H9 (cell line): ENCODE data around the gene DAB1. TPM values are rescaled to one million over a fixed set of nuclear protein-coding genes. Genes with fewer than 3 reads are reported as not detected.

Experiments used
- DNase-seq: peaks from one replicate; pipeline ENCODE4 v3.0.0-alpha.2; 2017
- H2AFZ ChIP-seq: one replicate; pipeline ENCODE4 v1.6.1; 2013; ENCODE audit warnings: mild to moderate bottlenecking, low read length, control low read depth, moderate library complexity
- H2AK5ac ChIP-seq: 2 replicates; pipeline ENCODE4 v1.6.1; 2013; ENCODE audit warnings: low read length, control low read depth, mixed read lengths; ENCODE audit not compliant: insufficient read length
- H2BK120ac ChIP-seq: one replicate; pipeline ENCODE4 v1.6.1; 2013; ENCODE audit warnings: low read depth, mild to moderate bottlenecking, low read length, control low read depth, inconsistent platforms; ENCODE audit not compliant: poor library complexity, severe bottlenecking
- H2BK12ac ChIP-seq: 2 replicates; pipeline ENCODE4 v1.6.1; 2013; ENCODE audit warnings: low read length, control low read depth, mixed read lengths, low read depth; ENCODE audit not compliant: insufficient read length
- H2BK15ac ChIP-seq: 2 replicates; pipeline ENCODE4 v1.6.1; 2013; ENCODE audit warnings: low read depth, low read length, control low read depth
- H2BK20ac ChIP-seq: one replicate; pipeline ENCODE4 v1.6.1; 2013; ENCODE audit warnings: low read depth, mild to moderate bottlenecking, low read length, control low read depth, inconsistent platforms; ENCODE audit not compliant: poor library complexity, severe bottlenecking
- H2BK5ac ChIP-seq: 2 replicates; pipeline ENCODE4 v1.6.1; 2013; ENCODE audit warnings: low read length, control low read depth, mixed read lengths; ENCODE audit not compliant: insufficient read length
- H3K14ac ChIP-seq: 2 replicates; pipeline ENCODE4 v1.6.1; 2013; ENCODE audit warnings: low read length, control low read depth; ENCODE audit not compliant: insufficient read depth
- H3K18ac ChIP-seq: 2 replicates; pipeline ENCODE4 v1.6.1; 2013; ENCODE audit warnings: low read depth, mild to moderate bottlenecking, mixed read lengths, low read length, control low read depth; ENCODE audit not compliant: insufficient read length
- H3K23ac ChIP-seq: 2 replicates; pipeline ENCODE4 v1.6.1; 2013; ENCODE audit warnings: low read length, control low read depth, mixed read lengths, low read depth; ENCODE audit not compliant: insufficient read length
- H3K23me2 ChIP-seq: 2 replicates; pipeline ENCODE4 v1.6.1; 2013; ENCODE audit warnings: low read depth, mild to moderate bottlenecking, mixed read lengths, low read length, control low read depth; ENCODE audit not compliant: insufficient read length, poor library complexity, severe bottlenecking
- H3K27ac ChIP-seq: 2 replicates; pipeline ENCODE4 v1.5.1; 2013; ENCODE audit warnings: low read length, control low read depth, mixed read lengths, low read depth; ENCODE audit not compliant: insufficient read length
- H3K27me3 ChIP-seq: 2 replicates; pipeline ENCODE4 v1.6.1; 2013; ENCODE audit warnings: low read length, control low read depth, inconsistent platforms; ENCODE audit not compliant: insufficient read depth
- H3K4ac ChIP-seq: 2 replicates; pipeline ENCODE4 v1.6.1; 2013; ENCODE audit warnings: low read depth, mild to moderate bottlenecking, control low read depth, inconsistent platforms, low read length, moderate library complexity
- H3K4me1 ChIP-seq: 2 replicates; pipeline ENCODE4 v1.6.1; 2013; ENCODE audit warnings: low read length, control low read depth, inconsistent platforms; ENCODE audit not compliant: insufficient read depth
- H3K4me2 ChIP-seq: 2 replicates; pipeline ENCODE4 v1.6.1; 2013; ENCODE audit warnings: low read length, control low read depth, mixed read lengths; ENCODE audit not compliant: insufficient read length, insufficient read depth
- H3K56ac ChIP-seq: 2 replicates; pipeline ENCODE4 v1.6.1; 2013; ENCODE audit warnings: low read depth, mild to moderate bottlenecking, mixed read lengths, low read length, control low read depth; ENCODE audit not compliant: insufficient read length
- H3K79me1 ChIP-seq: 2 replicates; pipeline ENCODE4 v1.6.1; 2013; ENCODE audit warnings: low read depth, mild to moderate bottlenecking, moderate library complexity, low read length, control low read depth, inconsistent platforms; ENCODE audit not compliant: insufficient read depth, poor library complexity, severe bottlenecking
- H3K79me2 ChIP-seq: 2 replicates; pipeline ENCODE4 v1.6.1; 2013; ENCODE audit warnings: low read length, control low read depth, inconsistent platforms; ENCODE audit not compliant: insufficient read depth
- H3K9ac ChIP-seq: 2 replicates; pipeline ENCODE4 v1.6.1; 2013; ENCODE audit warnings: low read length, control low read depth, mixed read lengths; ENCODE audit not compliant: insufficient read length; ENCODE audit errors: extremely low read depth
- H3K9me3 ChIP-seq: one replicate; pipeline ENCODE4 v1.6.1; 2013; ENCODE audit warnings: low read depth, low read length, inconsistent platforms; ENCODE audit not compliant: control insufficient read depth
- H3T11ph ChIP-seq: one replicate; pipeline ENCODE4 v1.6.1; 2013; ENCODE audit warnings: mild to moderate bottlenecking, low read length, control low read depth, inconsistent platforms
- H4K20me1 ChIP-seq: one replicate; pipeline ENCODE4 v1.6.1; 2013; ENCODE audit not compliant: control insufficient read depth, insufficient read length, insufficient read depth
- H4K5ac ChIP-seq: 2 replicates; pipeline ENCODE4 v1.6.1; 2013; ENCODE audit warnings: low read depth, mild to moderate bottlenecking, mixed read lengths, low read length, control low read depth; ENCODE audit not compliant: insufficient read length
- H4K8ac ChIP-seq: replicated peaks from 2 replicates; pipeline ENCODE4 v1.6.1; 2013; ENCODE audit warnings: low read length, control low read depth, mixed read lengths, low read depth; ENCODE audit not compliant: insufficient read length
- H4K91ac ChIP-seq: 2 replicates; pipeline ENCODE4 v1.6.1; 2013; ENCODE audit warnings: low read depth, mild to moderate bottlenecking, moderate library complexity, mixed read lengths, low read length, control low read depth; ENCODE audit not compliant: insufficient read length
- H3K27ac Mint-ChIP-seq, 3 experiments: 2 replicates in 2 of 3; 3 replicates in 1 of 3; pipeline ENCODE4 v1.8.0; 2020 to 2021; ENCODE audit warnings: mixed read lengths in 3 of 3, mild to moderate bottlenecking in 1 of 3, moderate library complexity in 1 of 3
- H3K27me3 Mint-ChIP-seq: 2 replicates; pipeline ENCODE4 v1.8.0; 2021; ENCODE audit warnings: low read depth, mild to moderate bottlenecking, moderate library complexity, mixed read lengths
- H3K36me3 Mint-ChIP-seq, 3 experiments: 2 replicates in 2 of 3; 3 replicates in 1 of 3; pipeline ENCODE4 v1.8.0; 2020 to 2021; ENCODE audit warnings: low read depth in 3 of 3, mixed read lengths in 3 of 3; ENCODE audit not compliant: insufficient read depth in 1 of 3
- H3K4me1 Mint-ChIP-seq, 2 experiments: 2 replicates each; pipeline ENCODE4 v1.8.0; 2020; ENCODE audit warnings: mixed read lengths in 2 of 2
- H3K4me3 Mint-ChIP-seq, 2 experiments: 2 replicates in 1 of 2; 3 replicates in 1 of 2; pipeline ENCODE4 v1.8.0; 2020 to 2021; ENCODE audit warnings: mild to moderate bottlenecking in 2 of 2, mixed read lengths in 2 of 2, moderate library complexity in 1 of 2
- H3K9me3 Mint-ChIP-seq, 2 experiments: 2 replicates in 1 of 2; 3 replicates in 1 of 2; pipeline ENCODE4 v1.8.0; 2020; ENCODE audit warnings: mild to moderate bottlenecking in 2 of 2, mixed read lengths in 2 of 2, moderate library complexity in 1 of 2
- WGBS: extraction: QIAGEN DNeasy Blood & Tissue Kit; methylation state at CpG from one replicate; pipeline ENCODE4 v1.1.7; 2013; ENCODE audit warnings: missing lambda C conversion rate, low lambda C conversion rate, mixed read lengths; ENCODE audit not compliant: insufficient read length; ENCODE audit errors: extremely low coverage; 5-methylcytosine and 5-hydroxymethylcytosine counted together
- total RNA-seq: library from RNA; stranded (reverse); gene quantifications from 2 replicates; pipeline ENCODE4 v1.2.1, GENCODE V29; 2021
- TF ChIP-seq, protein P1 (sequence below): fragments of 200-600 bp; sonication (generic); conservative IDR thresholded peaks from 3 replicates; pipeline ENCODE4 v1.8.0; 2021; ENCODE audit warnings: antibody characterized with exemption, mild to moderate bottlenecking

The DAB1 gene
- total RNA-seq, 1 experiment from 2014 or later = 9.3 TPM

DNA sequence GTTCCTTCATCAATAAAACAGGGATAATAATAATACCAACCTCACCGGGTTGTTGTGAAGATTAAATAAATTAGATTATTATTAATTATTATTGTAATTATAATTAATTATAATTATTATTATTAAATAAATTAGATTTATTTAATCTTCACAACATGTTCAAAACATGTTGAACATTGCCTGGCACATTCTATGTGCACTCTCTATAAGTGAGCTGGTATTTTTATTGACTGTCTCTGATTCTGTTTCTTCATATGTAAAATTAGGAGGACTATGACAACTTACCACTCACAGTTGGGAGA, 457.2 kb downstream of the DAB1 start:
- Histone ChIP-seq H3K23me2 (no peaks in the 10 kb centered on the region), H4K91ac (no peak overlapping the region), H3K27ac (no peak overlapping the region), H2AFZ (no peak overlapping the region), H2AK5ac (no peak overlapping the region), H2BK15ac (no peak overlapping the region), H3K9me3 (no peaks in the 10 kb centered on the region), H3K14ac (no peak overlapping the region), H2BK12ac (no peak overlapping the region), H4K8ac (no peak overlapping the region), H3K79me1 (no peaks in the 10 kb centered on the region), H3K4me2 (no peak overlapping the region), H4K5ac (no peak overlapping the region), H4K20me1 (no peaks in the 10 kb centered on the region), H3K79me2 (no peaks in the 10 kb centered on the region), H3K18ac (no peak overlapping the region), H3K4ac (no peak overlapping the region), H2BK20ac (no peak overlapping the region), H3K27me3 (no peaks in the 10 kb centered on the region), H3K23ac (no peak overlapping the region), H3K56ac (no peak overlapping the region), H2BK5ac (no peak overlapping the region), H2BK120ac (no peak overlapping the region), H3T11ph (no peak overlapping the region), H3K4me1 (no peaks in the 10 kb centered on the region), H3K9ac (no peak overlapping the region)
- Mint-ChIP-seq H3K27ac (no peak overlapping the region), H3K4me1 (0 out of 4 replicates have a peak, but pooled peaks cover 0 to 5% of the 10 kb centered on the region in 2 experiments), H3K4me3 (no peak overlapping the region), H3K27me3 (peaks cover 2% of the 10 kb centered on the region; the same call in 1 of the 2 replicates), H3K9me3 (no peaks in the 10 kb centered on the region), H3K36me3 (no peaks in the 10 kb centered on the region)
- no CpG with 5 or more reads among the region's 1 CpG for WGBS
- DNase-seq = no peak
- TF ChIP-seq, protein P1, sequence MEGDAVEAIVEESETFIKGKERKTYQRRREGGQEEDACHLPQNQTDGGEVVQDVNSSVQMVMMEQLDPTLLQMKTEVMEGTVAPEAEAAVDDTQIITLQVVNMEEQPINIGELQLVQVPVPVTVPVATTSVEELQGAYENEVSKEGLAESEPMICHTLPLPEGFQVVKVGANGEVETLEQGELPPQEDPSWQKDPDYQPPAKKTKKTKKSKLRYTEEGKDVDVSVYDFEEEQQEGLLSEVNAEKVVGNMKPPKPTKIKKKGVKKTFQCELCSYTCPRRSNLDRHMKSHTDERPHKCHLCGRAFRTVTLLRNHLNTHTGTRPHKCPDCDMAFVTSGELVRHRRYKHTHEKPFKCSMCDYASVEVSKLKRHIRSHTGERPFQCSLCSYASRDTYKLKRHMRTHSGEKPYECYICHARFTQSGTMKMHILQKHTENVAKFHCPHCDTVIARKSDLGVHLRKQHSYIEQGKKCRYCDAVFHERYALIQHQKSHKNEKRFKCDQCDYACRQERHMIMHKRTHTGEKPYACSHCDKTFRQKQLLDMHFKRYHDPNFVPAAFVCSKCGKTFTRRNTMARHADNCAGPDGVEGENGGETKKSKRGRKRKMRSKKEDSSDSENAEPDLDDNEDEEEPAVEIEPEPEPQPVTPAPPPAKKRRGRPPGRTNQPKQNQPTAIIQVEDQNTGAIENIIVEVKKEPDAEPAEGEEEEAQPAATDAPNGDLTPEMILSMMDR = no peak
